GM19463 (cell line): ENCODE results near the gene ABLIM2.

Experiments used
- ATAC-seq: cut with Tn5 transposase; IDR thresholded peaks from one replicate; pipeline ENCODE4 v1.9.1; 2021; ENCODE audit warnings: mild to moderate bottlenecking, moderate library complexity; ENCODE audit not compliant: unreplicated experiment

ABLIM2 gene

GRCh38 chr4:8123870-8124269, 34.7 kb downstream of the ABLIM2 start:
- ATAC-seq: no peak

GRCh38 chr4:8123389-8123788, 35.2 kb downstream of the ABLIM2 start:
- ATAC-seq: no peak

GRCh38 chr4:8122746-8123145, 35.9 kb downstream of the ABLIM2 start:
- ATAC-seq: no peak

- no peak for ATAC-seq
Observed at GRCh38 chr4:8121292-8122015, 37.2 kb downstream of the ABLIM2 start.

DNA sequence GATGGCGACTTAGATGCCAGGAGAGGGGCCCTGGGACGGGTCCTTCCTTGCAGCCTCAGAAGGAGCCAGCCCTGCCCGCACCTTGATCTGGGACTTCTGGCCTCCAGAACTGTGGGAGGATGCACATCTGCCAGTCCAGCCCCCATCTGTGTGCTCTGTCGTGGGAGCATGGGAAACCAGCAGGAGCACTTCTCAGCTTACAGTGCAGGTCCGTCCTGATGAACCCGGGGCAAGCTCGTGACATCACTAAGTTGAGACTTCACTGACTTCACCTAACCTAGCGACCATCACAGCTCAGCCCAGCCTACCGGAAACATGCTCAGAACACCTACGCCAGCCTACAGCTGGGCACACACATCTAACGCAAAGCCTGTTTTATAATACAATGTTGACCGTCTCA, 38.1 kb downstream of the ABLIM2 start:
- no peak for ATAC-seq

DNA sequence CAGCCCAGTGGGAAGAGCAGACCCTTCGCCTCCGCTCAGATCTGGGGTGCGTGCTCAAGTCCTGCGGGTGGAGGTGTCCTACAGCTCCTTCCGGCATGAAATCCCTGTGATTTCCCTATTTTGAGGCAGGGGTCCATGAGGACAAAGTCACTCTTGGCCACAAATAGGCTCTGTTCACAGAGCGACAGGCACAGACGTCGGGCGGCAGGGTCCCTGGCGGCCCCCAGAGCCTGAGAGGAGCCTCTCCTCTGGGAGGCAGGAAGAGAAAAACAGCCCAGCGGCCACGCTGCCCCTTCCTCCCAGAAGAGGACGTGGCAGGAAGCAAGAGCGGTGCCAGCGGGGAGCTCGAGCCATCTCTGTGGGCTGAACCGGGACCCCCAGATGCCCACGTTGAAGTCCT, 38.7 kb downstream of the ABLIM2 start:
- ATAC-seq: no peak

DNA sequence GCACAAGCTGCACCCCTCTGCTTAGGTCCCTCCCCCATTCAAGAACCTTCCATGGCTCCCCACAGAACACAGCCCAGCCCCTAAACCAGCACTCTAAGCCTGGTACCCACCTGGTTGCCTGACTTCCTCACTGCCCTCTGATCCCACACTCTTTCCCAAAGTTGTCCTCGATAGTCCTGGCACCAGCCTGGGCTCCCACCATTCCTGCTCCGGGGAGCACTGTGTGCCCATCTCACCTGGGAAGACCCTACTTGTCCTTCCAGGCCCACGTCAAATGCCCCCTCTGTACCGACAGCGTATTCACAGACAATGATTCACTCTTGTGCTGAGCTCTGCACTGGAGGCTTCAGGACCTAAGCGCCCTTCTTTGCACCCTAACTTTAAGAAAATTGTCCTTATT, 40.1 kb downstream of the ABLIM2 start:
- ATAC-seq: no peak

DNA sequence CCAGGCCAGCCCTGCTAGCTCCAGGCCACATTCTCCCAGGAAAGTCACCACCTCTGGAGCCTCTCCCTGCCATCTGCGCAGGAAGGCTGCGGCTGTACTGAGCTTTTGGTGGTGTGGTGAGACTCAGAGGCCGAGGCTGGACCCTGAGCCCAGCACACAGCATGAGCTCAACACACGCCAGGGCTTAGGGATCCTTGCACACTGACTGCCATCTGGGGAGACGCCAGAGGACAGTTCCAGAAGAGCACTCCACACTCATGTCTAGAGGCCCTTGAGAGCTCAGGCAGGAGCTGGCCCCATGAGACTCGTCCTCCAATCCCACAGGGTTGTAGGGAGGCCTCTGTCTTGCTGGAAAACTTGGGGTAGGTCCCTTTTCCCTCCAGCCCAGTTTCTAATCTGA, 40.6 kb downstream of the ABLIM2 start:
- ATAC-seq: no peak

GRCh38 chr4:8117278-8117682, 41.3 kb downstream of the ABLIM2 start:
- ATAC-seq: peak; percentile 62

GRCh38 chr4:8115916-8116315, 42.7 kb downstream of the ABLIM2 start:
- no peak for ATAC-seq

GRCh38 chr4:8115203-8115520, 43.5 kb downstream of the ABLIM2 start:
- ATAC-seq: no peak

DNA sequence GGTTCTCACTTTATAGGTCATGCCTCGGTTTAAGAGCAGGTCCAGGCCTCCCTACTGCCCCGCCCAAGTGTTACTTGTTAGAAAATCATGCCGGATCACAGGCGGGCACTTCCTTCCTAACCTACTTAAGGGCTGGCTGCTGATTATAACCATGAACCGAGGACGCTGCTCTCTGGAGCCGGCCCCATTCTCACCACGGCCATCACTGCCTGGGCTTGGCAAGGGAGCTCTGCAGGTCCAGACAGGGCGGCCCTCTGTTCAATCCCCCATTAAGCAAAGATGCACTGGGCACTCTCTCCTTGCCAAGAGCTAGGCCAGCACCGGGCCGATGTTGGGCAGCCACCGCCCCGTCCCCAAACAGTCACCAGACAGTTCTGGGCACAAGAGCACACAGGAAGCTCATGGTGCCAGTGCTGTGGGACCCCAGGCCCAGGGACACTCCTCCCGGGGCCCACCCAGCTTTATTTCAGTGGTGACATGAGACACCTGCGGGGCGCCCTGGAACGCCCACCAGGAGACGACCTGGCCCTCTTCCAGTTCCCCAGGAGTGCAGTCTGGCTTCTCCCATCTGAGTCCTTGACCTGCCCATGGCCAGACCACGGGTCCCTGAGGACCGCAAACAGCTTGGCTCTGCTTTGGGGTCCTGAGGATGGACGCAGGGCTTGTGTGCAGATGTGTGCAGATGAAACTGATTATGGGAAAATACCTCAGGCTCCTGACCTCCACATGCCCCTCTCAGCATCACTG, 44.0 kb downstream of the ABLIM2 start:
- no peak for ATAC-seq

GRCh38 chr4:8113611-8114377, 44.8 kb downstream of the ABLIM2 start:
- ATAC-seq: no peak

- ATAC-seq: no peak
Observed at GRCh38 chr4:8112672-8113071, 45.9 kb downstream of the ABLIM2 start.

GRCh38 chr4:8112036-8112576, 46.5 kb downstream of the ABLIM2 start:
- no peak for ATAC-seq

DNA sequence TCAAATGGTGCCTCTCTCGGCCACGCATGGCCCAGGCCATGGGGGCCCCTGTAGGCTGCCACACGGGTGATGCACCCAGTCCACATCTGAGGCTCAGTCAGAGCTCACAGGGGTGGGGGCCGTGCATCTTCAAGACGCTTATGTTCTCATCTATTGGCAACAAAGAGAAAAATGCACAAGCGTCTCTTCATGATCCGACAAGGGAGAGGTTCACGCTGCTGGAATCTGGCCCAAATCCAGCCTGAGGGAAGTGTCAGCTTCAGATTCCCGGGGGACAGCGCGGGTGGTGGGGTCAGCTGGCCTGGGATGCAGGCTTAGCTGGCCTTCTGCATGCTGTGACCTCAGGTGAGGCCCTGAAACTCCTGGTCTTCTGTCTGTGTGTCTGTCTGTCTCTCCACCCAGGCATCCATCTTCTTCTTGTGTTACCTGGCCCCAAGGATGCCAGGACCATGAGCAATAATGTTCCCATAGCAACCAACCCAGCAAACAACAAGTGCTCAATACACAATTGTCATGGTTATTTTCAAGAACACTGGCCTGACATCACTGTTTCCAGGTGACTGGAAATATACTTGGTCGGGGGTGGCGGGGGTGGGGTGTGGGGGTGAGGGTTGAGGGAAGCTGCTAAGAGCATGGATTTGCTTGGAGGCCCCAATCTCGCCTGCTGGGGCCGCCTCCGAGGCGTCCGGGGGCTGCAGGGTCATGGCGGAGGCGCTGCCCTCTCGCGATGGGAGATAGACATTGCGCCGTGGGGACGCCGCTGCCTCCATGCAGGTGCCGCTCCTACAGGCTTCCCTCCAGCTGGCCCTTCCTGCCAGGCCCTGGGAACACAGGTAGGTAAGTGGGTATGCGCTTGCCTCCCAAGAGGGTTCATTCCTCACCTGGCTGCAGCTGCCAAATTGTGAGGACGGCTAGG, 48.3 kb downstream of the ABLIM2 start:
- ATAC-seq: no peak

GRCh38 chr4:8109406-8110065, 49.1 kb downstream of the ABLIM2 start:
- no peak for ATAC-seq

DNA sequence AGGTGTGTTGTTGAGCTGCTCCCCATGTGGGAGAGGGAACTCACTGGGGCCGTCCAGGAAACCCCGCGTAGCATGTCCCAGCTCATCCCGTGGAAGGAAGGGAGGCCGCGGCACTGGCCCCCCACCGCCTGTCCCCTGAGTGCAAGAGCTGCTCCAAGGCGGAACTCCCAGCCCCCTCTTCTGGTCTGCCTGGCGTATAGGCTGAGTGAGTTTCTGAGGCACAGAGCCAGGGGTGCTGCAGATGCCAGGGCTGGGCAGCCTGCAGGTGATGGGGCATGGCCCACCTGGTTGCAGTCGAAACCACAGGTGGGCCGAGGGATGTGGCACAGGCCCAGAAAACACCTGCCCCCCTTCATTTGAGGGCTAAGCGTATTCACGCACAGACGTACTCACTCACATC, 49.6 kb downstream of the ABLIM2 start:
- ATAC-seq: no peak

DNA sequence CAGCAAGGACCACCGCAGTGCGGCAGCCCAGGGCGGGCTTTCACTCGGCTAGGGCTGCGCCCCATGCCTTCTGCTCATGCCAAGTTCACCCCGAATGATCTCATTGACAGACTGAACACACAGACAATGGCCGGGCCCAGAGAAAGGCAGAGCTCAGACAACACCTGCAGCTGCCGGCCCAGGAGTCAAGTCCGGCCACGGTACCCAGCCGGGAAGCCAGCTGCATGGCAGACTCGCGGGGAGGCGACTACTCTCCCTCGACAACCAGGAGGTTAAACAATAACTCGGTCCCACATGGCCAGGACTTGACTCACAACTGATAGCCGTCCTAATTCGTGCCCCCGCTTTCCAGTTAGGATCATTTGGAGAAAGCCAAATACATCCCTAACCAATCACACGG, 50.4 kb downstream of the ABLIM2 start:
- ATAC-seq: no peak

- no peak for ATAC-seq
Observed at GRCh38 chr4:8107146-8107657, 51.4 kb downstream of the ABLIM2 start.
